ENCODE results near the gene DACH2. TPM values are rescaled to one million over a fixed set of nuclear protein-coding genes. Genes with fewer than 3 reads are reported as not detected.

Gene DACH2
- total and polyA plus RNA-seq, 4 donors = 0.23 TPM; not detected in 3

GRCh38 chrX:86133761-86134160 lies 14.5 kb upstream of the DACH2 start:
- Histone ChIP-seq H3K27ac (ENCODE audit: low read depth in 1 of 2, low read length in 2 of 2) (no peak overlapping the region), H3K9me3 (ENCODE audit: control insufficient read depth in 4 of 4, low read length in 3 of 4) (no peaks in the 10 kb centered on the region), H3K36me3 (ENCODE audit: control insufficient read depth in 4 of 4, insufficient read depth in 3 of 4, low read depth in 1 of 4, low read length in 3 of 4) (no peaks in the 10 kb centered on the region), H3K27me3 (ENCODE audit: control insufficient read depth in 4 of 4, insufficient read depth in 4 of 4, low read length in 3 of 4) (peaks cover 0 to 2% (median 0%) of the 10 kb centered on the region in 4 donors), H3K4me1 (ENCODE audit: control insufficient read depth in 4 of 4, insufficient read depth in 4 of 4, low read length in 3 of 4) (no peaks in the 10 kb centered on the region), H3K4me3 (ENCODE audit: low read depth in 1 of 3, low read length in 3 of 3) (no peak overlapping the region), H3K9ac (ENCODE audit: low read depth in 1 of 2, low read length in 2 of 2) (no peak overlapping the region)
- TF ChIP-seq FOXA2 (IDR thresholded peaks at IDR 0.05) = no peak
- no peak for TF ChIP-seq NR2F2 (IDR thresholded peaks at IDR 0.05)
- no peak for TF ChIP-seq MAX (IDR thresholded peaks at IDR 0.05)
- TF ChIP-seq REST (IDR thresholded peaks at IDR 0.05) = no peak
- TF ChIP-seq ATF3 (IDR thresholded peaks at IDR 0.05) = no peak
- TF ChIP-seq CTCF (IDR thresholded peaks at IDR 0.05; ENCODE audit: low read depth, low read length, missing input control) = peak; percentile 39
- peak; percentile 59 to 70 for TF ChIP-seq RAD21 (IDR thresholded peaks at IDR 0.05)
- no peak for DNase-seq (ENCODE audit: low spot score)
- WGBS = 8% methylated on average over 3 of the region's 3 CpGs

GRCh38 chrX:86137071-86137470 lies 11.2 kb upstream of the DACH2 start:
- peaks cover 0 to 2% (median 0%) of the 10 kb centered on the region in 4 donors for H3K27me3 ChIP-seq (ENCODE audit: control insufficient read depth in 4 of 4, insufficient read depth in 4 of 4, low read length in 3 of 4)
- no peak overlapping the region for H3K4me3 ChIP-seq (ENCODE audit: low read depth in 1 of 3, low read length in 3 of 3)
- H3K4me1 ChIP-seq (ENCODE audit: control insufficient read depth in 4 of 4, insufficient read depth in 4 of 4, low read length in 3 of 4) = no peaks in the 10 kb centered on the region
- H3K9ac ChIP-seq (ENCODE audit: low read depth in 1 of 2, low read length in 2 of 2) = no peak overlapping the region
- TF ChIP-seq YY1 (IDR thresholded peaks at IDR 0.05) (no peak), FOXA2 (IDR thresholded peaks at IDR 0.05) (no peak), EGR1 (IDR thresholded peaks at IDR 0.05; ENCODE audit: low read depth in 2 of 2) (no peak), HNF4G (IDR thresholded peaks at IDR 0.05) (no peak), NR2F2 (IDR thresholded peaks at IDR 0.05) (no peak), FOXA1 (IDR thresholded peaks at IDR 0.05) (no peak), TAF1 (conservative IDR thresholded peaks at IDR 0.05) (no peak), MAX (IDR thresholded peaks at IDR 0.05) (no peak), SP1 (IDR thresholded peaks at IDR 0.05) (no peak), ZBTB33 (IDR thresholded peaks at IDR 0.05) (no peak), RXRA (IDR thresholded peaks at IDR 0.05) (no peak), JUND (IDR thresholded peaks at IDR 0.05) (no peak)
- 85% methylated on average over 3 of the region's 3 CpGs for WGBS
- H3K27ac ChIP-seq (ENCODE audit: low read depth in 1 of 2, low read length in 2 of 2) = no peak overlapping the region
- no peaks in the 10 kb centered on the region for H3K36me3 ChIP-seq (ENCODE audit: control insufficient read depth in 4 of 4, insufficient read depth in 3 of 4, low read depth in 1 of 4, low read length in 3 of 4)
- H3K9me3 ChIP-seq (ENCODE audit: control insufficient read depth in 4 of 4, low read length in 3 of 4) = no peaks in the 10 kb centered on the region
- no peak for DNase-seq (ENCODE audit: low spot score)
